Measurements from ENCODE around the gene POLRMT. TPM values are rescaled to one million over a fixed set of nuclear protein-coding genes. Genes with fewer than 3 reads are reported as not detected.

Gene POLRMT
- polyA plus RNA-seq, 1 of the 3 experiments (the other 2 are of a cell fraction), result 38.2 TPM

DNA sequence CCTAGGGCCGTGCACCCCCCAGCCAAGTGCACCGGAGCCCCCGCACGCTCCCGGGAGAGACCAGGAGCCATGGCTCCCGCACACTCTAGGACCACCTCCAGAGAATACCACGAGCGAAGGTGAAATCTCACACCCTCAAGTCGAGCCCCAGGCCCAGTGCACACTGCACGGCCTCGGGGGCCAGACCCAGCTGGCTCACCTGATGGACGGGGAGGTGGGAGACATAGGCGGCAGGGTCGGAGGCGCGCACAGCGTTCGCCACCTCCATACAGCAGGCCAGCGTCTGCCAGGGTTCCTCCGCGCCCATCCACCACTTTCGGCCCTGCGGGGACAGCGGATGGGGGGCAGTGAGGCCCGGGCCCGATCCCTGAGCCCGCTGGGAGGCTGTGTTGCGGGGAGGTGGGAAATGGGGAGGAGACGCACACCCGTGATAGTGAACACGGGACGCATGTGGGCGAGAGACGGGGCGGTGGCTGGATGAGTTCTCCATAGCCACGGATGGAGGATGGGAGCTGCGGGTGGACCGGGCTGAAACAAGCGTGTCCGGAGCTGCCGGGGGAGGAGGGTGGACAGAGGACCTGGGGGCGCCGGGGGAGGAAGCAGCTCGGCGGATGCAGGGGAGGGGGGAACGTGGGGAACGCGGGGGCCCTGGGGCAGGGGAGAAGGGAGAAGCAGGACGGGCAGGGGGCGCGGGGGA lies 13.0 kb downstream of the POLRMT start:
- Histone ChIP-seq H3K4me3 (ENCODE audit: low read depth in 2 of 2, low read length in 1 of 2) (no peak overlapping the region), H3K79me2 (ENCODE audit: insufficient read depth) (no peaks in the 10 kb centered on the region), H3K9me2 (no peaks in the 10 kb centered on the region), H3K27me3 (ENCODE audit: insufficient read depth) (no peaks in the 10 kb centered on the region), H3F3A (replicated peaks; ENCODE audit: insufficient read depth) (no peaks in the 10 kb centered on the region), H3K4me1 (ENCODE audit: control insufficient read depth in 1 of 2, insufficient read depth in 2 of 2, low read depth in 1 of 2, low read length in 1 of 2) (no peaks in the 10 kb centered on the region), H3K36me3 (replicated peaks in 1 of 2; ENCODE audit: control insufficient read depth in 1 of 2, insufficient read depth in 2 of 2, low read length in 1 of 2) (peaks cover 0 to 42% of the 10 kb centered on the region in 2 experiments), H3K4me2 (no peak overlapping the region), H3K27ac (ENCODE audit: low read depth in 2 of 2, low read length in 1 of 2) (no peak overlapping the region), H2AFZ (ENCODE audit: low read depth) (no peak overlapping the region), H3K9me3 (no peaks in the 10 kb centered on the region), H3K9ac (no peak overlapping the region), H4K20me1 (ENCODE audit: insufficient read depth) (0 out of 2 replicates have a peak, but pooled peaks cover 7% of the 10 kb centered on the region)
- CTCF ChIA-PET, result interaction anchor here (1.0 kb wide), 1 partner anchor 11 kb away, joined by 4 read pairs; no protein-coding TSS in a partner anchor
- POLR2A ChIA-PET, result no interaction called here
- TF ChIP-seq, protein P1, sequence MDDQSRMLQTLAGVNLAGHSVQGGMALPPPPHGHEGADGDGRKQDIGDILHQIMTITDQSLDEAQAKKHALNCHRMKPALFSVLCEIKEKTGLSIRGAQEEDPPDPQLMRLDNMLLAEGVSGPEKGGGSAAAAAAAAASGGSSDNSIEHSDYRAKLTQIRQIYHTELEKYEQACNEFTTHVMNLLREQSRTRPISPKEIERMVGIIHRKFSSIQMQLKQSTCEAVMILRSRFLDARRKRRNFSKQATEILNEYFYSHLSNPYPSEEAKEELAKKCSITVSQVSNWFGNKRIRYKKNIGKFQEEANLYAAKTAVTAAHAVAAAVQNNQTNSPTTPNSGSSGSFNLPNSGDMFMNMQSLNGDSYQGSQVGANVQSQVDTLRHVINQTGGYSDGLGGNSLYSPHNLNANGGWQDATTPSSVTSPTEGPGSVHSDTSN (IDR thresholded peaks at IDR 0.05), result no peak
- TF ChIP-seq, protein P2, sequence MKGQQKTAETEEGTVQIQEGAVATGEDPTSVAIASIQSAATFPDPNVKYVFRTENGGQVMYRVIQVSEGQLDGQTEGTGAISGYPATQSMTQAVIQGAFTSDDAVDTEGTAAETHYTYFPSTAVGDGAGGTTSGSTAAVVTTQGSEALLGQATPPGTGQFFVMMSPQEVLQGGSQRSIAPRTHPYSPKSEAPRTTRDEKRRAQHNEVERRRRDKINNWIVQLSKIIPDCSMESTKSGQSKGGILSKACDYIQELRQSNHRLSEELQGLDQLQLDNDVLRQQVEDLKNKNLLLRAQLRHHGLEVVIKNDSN (IDR thresholded peaks at IDR 0.05; ENCODE audit: borderline replicate concordance, low read depth), result no peak
- TF ChIP-seq FOXJ3 (CRISPR knock-in tag; IDR thresholded peaks at IDR 0.05), result no peak
- no peak for TF ChIP-seq ELF1 (IDR thresholded peaks at IDR 0.05)
- no peak for TF ChIP-seq EZH2phosphoT487 (IDR thresholded peaks at IDR 0.05; ENCODE audit: borderline replicate concordance, low read depth)
- TF ChIP-seq TAF1 (IDR thresholded peaks at IDR 0.05; ENCODE audit: borderline replicate concordance, low read depth, low read length), result no peak
- TF ChIP-seq EP300 (IDR thresholded peaks at IDR 0.05; ENCODE audit: borderline replicate concordance in 1 of 2, low read depth in 1 of 2, low read length in 1 of 2), result no peak
- TF ChIP-seq NRF1 (IDR thresholded peaks at IDR 0.05; ENCODE audit: low read depth, low read length), result no peak
- TF ChIP-seq NFIC (IDR thresholded peaks at IDR 0.05; ENCODE audit: borderline replicate concordance), result no peak
- TF ChIP-seq RFX5 (IDR thresholded peaks at IDR 0.05; ENCODE audit: low read length), result no peak
- TF ChIP-seq TCF12 (IDR thresholded peaks at IDR 0.05), result no peak
- DNase-seq, result no peak
- WGBS (ENCODE audit: low lambda C conversion rate), result 97% methylated on average over 40 of the region's 51 CpGs

DNA sequence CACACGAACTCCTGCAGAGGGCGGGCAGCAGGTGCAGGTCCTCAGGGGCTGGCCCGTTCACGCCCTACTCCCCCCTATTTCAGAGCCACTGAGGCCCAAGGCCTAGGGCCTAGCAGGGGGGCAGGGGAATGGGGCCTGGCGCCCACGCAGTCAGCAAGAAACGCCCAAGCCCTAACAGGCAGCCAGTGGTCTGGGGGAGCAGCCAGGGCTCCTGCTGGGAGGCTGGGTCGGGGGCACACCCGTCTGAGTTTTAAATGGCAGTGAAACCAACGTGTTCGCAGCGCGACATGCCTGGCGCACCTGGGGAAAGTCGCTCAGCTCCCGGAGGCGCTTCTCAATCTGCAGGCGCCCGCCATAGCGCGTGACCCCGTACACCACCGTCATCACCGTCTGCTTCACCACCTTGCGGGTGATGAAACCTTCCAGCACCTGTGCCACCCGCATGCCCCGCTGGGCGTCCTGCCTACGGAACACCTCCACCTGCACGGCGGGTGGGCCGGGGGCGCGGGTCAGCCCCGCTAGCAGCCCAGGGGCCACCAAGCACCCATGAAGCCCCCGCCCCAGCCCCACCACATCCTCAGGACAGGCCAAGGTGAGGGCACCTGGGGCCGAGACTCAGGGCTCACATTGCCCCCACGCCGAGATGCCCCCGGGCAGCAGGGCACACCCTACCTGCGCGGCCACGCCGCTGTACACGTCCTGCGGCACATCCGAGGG lies 13.9 kb downstream of the POLRMT start:
- H3K36me3 ChIP-seq (replicated peaks in 1 of 2; ENCODE audit: control insufficient read depth in 1 of 2, insufficient read depth in 2 of 2, low read length in 1 of 2), result peaks cover 0 to 44% of the 10 kb centered on the region in 2 experiments

More for the DNA sequence above, 13.9 kb downstream of the POLRMT start:
- WGBS (ENCODE audit: low lambda C conversion rate), result 96% methylated on average over 35 of the region's 47 CpGs
- Histone ChIP-seq H3F3A (replicated peaks; ENCODE audit: insufficient read depth) (no peaks in the 10 kb centered on the region), H3K4me3 (ENCODE audit: low read depth in 2 of 2, low read length in 1 of 2) (no peak overlapping the region), H3K27ac (ENCODE audit: low read depth in 2 of 2, low read length in 1 of 2) (no peak overlapping the region), H3K9me2 (no peaks in the 10 kb centered on the region), H4K20me1 (ENCODE audit: insufficient read depth) (0 out of 2 replicates have a peak, but pooled peaks cover 7% of the 10 kb centered on the region), H3K9ac (no peak overlapping the region), H3K27me3 (ENCODE audit: insufficient read depth) (no peaks in the 10 kb centered on the region), H3K4me1 (ENCODE audit: control insufficient read depth in 1 of 2, insufficient read depth in 2 of 2, low read depth in 1 of 2, low read length in 1 of 2) (no peaks in the 10 kb centered on the region), H3K4me2 (no peak overlapping the region), H2AFZ (ENCODE audit: low read depth) (no peak overlapping the region), H3K79me2 (ENCODE audit: insufficient read depth) (no peaks in the 10 kb centered on the region), H3K9me3 (no peaks in the 10 kb centered on the region)
- CTCF ChIA-PET, result no interaction called here
- TF ChIP-seq TAF1 (IDR thresholded peaks at IDR 0.05; ENCODE audit: borderline replicate concordance, low read depth, low read length), result no peak
- TF ChIP-seq, protein P2 (IDR thresholded peaks at IDR 0.05; ENCODE audit: borderline replicate concordance, low read depth), result no peak
- no peak for TF ChIP-seq TEAD4 (IDR thresholded peaks at IDR 0.05; ENCODE audit: borderline replicate concordance, insufficient read depth)
- no peak for TF ChIP-seq TCF12 (IDR thresholded peaks at IDR 0.05)
- no peak for TF ChIP-seq SMC3 (IDR thresholded peaks at IDR 0.05; ENCODE audit: low read depth, low read length)
- TF ChIP-seq POLR2AphosphoS5 (IDR thresholded peaks at IDR 0.05; ENCODE audit: low read depth, low read length), result no peak
- no peak for TF ChIP-seq RFX5 (IDR thresholded peaks at IDR 0.05; ENCODE audit: low read length)
- POLR2A ChIA-PET, result no interaction called here
- DNase-seq, result no peak

Measured in SK-N-SH (cell line).